C4-2B (cell line): ENCODE measurements around the gene SLC1A2.

Source experiments
- H3K27ac ChIP-seq: fragments of 450-650 bp; 2 replicates; pipeline ENCODE4 v1.5.1; 2017
- CTCF ChIP-seq: fragments of 450-650 bp; conservative IDR thresholded peaks from 2 replicates; pipeline ENCODE4 v1.5.1; 2017; ENCODE audit warnings: mild to moderate bottlenecking
- ZFX ChIP-seq: fragments of 450-650 bp; IDR thresholded peaks from 2 replicates; pipeline ENCODE4 v1.6.1; 2017

The SLC1A2 gene

GRCh38 chr11:35223371-35223796 lies 196.0 kb downstream of the SLC1A2 start:
- no peak overlapping the region for H3K27ac ChIP-seq

DNA sequence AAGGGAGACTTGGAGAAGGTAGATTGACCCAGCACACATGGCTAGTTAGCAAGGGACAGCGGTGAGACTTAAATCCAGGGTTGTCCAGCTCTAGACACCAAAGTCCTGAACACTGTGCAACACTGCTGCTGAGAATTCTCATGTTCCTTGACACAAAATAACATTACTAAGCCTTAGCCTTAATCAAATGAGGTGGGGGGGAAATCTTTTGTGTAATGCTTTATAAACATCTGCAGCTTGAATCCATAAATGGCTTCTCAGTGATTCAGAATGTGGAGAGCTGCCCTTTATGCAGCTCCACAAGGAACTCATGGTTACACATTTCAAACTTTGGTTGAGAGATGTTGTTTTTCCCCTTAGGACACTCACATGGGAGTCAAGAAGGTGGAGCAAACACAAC lies 200.4 kb downstream of the SLC1A2 start:
- TF ChIP-seq ZFX (no peak), CTCF (no peak)
- no peak overlapping the region for H3K27ac ChIP-seq

More at GRCh38 chr11:35223371-35223796, 196.0 kb downstream of the SLC1A2 start:
- no peak for TF ChIP-seq ZFX
- TF ChIP-seq CTCF, result no peak

- TF ChIP-seq ZFX, result no peak
- no peak for TF ChIP-seq CTCF
- no peak overlapping the region for H3K27ac ChIP-seq
Measured at GRCh38 chr11:35216962-35217678, 202.2 kb downstream of the SLC1A2 start.

GRCh38 chr11:35215945-35216344 lies 203.4 kb downstream of the SLC1A2 start:
- no peak for TF ChIP-seq CTCF
- no peak overlapping the region for H3K27ac ChIP-seq

GRCh38 chr11:35214792-35215193 lies 204.6 kb downstream of the SLC1A2 start:
- TF ChIP-seq CTCF (no peak), ZFX (no peak)
- no peak overlapping the region for H3K27ac ChIP-seq

DNA sequence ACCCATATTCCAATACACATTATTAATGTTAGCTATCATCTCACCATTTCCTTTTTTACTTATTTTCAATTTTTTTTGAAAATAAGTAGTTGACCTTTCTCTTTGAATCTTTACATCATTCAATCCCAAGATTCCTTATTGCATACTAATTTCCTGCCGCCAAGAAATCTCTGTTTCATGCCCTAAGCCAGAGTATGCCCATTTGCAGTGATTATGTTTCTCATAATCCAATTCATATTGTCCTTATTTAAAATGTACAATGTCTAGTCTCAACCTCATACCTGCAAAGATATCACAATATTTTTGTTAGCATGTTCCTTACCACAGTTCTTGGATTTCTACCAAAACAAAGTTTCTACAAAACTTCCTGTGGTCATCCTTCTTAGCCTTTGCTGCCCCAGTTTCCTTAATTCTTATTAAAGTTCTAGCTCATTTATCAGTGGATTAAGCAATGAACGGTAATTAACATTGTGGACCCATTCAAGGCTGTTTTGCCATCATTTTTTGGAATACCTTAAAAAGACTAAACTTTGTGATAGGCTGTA lies 205.1 kb downstream of the SLC1A2 start:
- H3K27ac ChIP-seq, result no peak overlapping the region
- TF ChIP-seq ZFX (no peak), CTCF (no peak)

DNA sequence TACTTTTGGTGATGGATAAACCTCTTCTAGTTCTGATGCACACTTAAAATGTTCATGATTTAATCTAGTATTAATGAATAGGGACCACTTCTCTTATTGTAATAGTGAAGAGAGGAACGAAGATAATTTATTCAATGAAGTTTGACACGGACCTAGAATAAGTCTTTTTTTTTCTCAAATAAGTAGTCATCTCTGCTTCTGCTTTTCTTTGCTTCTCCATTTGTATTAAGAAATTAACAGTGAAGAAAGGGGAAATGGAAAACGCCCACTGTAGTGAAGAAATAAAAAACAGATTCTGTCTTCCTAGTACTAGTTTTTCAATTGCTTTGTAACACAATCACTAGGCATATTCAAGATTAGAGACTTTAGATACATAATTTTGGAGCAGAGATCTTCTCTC lies 207.4 kb downstream of the SLC1A2 start:
- TF ChIP-seq ZFX (no peak), CTCF (no peak)

More for the DNA sequence above, 207.4 kb downstream of the SLC1A2 start:
- no peak overlapping the region for H3K27ac ChIP-seq
